GM19452 (cell line): ENCODE measurements around the gene IFFO2.

Experiments
- ATAC-seq: cut with Tn5 transposase; IDR thresholded peaks from one replicate; pipeline ENCODE4 v1.9.1; 2021; ENCODE audit not compliant: unreplicated experiment

Gene IFFO2

DNA sequence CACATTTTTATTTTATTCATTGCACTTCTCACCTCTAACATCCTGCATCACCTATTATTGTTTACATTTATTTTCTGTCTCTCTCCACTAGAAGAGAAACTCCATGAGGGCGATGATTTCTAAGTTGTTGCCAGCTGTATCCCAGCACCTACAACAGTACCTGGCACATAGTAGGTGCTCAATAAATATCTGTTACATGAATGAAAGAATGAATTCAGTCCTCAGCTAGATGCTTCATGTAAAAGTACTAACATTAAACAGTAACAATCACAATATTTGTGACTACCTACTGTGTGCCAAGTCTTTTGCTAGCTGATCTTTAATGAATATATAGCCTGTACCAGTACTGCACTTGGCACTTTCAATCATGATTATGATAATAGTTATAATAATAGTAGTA is 100.0 kb downstream of the IFFO2 start:
- no peak for ATAC-seq

DNA sequence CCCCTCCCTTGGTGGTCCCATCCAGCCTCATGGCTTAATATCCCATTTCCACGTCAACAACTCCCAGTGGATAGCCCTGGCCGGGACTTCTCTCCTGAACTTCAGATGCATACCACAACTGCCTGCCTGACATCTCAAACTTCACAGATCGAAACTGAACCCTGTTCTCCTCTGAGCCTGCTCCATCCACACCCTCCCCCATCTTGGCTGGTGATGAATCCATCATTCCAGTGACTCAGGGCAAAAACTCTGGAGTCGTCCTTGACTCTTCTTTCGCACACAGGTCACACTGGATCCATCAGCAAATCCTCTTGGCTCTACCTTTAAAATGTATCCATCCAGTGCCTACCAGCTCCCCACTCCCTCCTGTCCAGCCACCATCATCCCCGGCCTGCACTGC is 100.9 kb downstream of the IFFO2 start:
- ATAC-seq = no peak

DNA sequence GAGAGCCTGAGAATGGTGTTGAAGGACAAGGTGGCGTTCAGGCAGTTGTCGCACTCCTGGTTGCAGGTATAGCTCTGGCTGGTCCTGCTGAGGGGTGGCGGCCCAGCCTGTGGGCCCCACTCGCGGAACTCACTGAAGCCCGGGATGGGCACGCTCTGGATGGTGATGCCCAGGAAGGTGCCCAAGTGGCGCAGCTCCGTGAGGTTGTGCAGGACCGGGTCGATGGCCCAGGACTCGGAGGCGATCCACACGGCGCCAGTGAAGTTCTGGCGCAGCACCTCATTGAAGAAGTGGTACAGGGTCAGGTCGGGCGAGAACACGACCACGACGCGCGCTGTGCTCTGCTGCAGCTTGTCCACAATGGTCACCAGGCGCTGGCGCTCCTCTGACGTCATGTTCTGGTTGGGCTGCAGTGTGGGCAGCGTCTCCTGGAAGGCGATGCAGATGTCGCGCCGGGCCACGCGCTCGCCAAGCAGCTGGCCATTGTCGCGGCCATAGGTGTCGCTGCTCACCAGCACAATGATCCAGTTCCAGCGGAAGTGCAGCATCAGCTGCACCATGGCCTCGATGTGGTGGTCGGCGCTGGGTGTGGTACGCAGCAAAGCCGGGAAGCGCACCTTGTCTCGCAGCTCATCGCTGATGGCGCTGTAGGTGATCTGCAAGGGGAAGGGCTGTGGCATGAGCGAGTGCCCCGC is 102.0 kb downstream of the IFFO2 start:
- no peak for ATAC-seq
